Kidney epithelial cell (primary cell): ENCODE measurements around the gene ESYT3. TPM values are rescaled to one million over a fixed set of nuclear protein-coding genes. Genes with fewer than 3 reads are reported as not detected.
A peak's percentile ranks its signal among the peaks of the same experiment; 100 is the strongest.

Source experiments
- DNase-seq: peaks from one replicate; pipeline ENCODE4 v3.0.0-alpha.2; 2010; ENCODE audit warnings: low read depth
- H3K27me3 ChIP-seq: 2 replicates; pipeline ENCODE4 v1.6.0; 2011; ENCODE audit warnings: low read length; ENCODE audit not compliant: control insufficient read depth, insufficient read depth
- H3K36me3 ChIP-seq: 2 replicates; pipeline ENCODE4 v1.5.1; 2011; ENCODE audit warnings: low read length; ENCODE audit not compliant: control insufficient read depth, insufficient read depth
- H3K4me3 ChIP-seq: 2 replicates; pipeline ENCODE4 v1.5.1; 2011; ENCODE audit warnings: low read depth, mild to moderate bottlenecking, control low read depth, low read length
- total RNA-seq: library from RNA; depleted of rRNA; stranded (reverse); fragments of >200 nt; gene quantifications from 2 replicates; pipeline ENCODE4 v1.2.3, GENCODE V29; 2015
- TF ChIP-seq, protein P1 (sequence below): IDR thresholded peaks from 2 replicates; pipeline ENCODE4 v1.5.1; 2011; ENCODE audit warnings: mild to moderate bottlenecking, moderate library complexity, low read length, control low read depth, inconsistent platforms; ENCODE audit not compliant: insufficient read depth, poor library complexity, severe bottlenecking

The ESYT3 gene
- total RNA-seq, 1 donor from 2014 or later, result 1.9 TPM

DNA sequence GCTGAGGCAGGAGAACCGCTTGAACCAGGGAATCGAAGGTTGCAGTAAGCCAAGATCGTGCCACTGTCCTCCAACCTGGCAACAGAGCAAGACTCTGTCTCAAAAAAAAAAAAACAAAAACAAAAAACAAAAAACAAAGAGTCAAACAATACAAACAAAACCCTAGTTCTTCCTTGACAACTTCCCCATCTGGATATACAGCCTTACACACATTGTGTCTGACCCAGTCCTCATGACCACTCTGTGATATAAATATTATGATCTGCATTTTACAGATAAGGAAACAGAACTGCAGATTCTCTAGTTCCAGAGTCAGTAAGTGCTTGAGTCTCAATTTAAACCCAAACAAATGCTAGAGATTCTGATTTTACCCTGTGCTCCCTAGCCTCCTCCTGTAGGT, 4.8 kb upstream of the ESYT3 start:
- Histone ChIP-seq H3K4me3 (no peak overlapping the region), H3K36me3 (no peaks in the 10 kb centered on the region), H3K27me3 (peaks cover 17% of the 10 kb centered on the region)
- TF ChIP-seq, protein P1, sequence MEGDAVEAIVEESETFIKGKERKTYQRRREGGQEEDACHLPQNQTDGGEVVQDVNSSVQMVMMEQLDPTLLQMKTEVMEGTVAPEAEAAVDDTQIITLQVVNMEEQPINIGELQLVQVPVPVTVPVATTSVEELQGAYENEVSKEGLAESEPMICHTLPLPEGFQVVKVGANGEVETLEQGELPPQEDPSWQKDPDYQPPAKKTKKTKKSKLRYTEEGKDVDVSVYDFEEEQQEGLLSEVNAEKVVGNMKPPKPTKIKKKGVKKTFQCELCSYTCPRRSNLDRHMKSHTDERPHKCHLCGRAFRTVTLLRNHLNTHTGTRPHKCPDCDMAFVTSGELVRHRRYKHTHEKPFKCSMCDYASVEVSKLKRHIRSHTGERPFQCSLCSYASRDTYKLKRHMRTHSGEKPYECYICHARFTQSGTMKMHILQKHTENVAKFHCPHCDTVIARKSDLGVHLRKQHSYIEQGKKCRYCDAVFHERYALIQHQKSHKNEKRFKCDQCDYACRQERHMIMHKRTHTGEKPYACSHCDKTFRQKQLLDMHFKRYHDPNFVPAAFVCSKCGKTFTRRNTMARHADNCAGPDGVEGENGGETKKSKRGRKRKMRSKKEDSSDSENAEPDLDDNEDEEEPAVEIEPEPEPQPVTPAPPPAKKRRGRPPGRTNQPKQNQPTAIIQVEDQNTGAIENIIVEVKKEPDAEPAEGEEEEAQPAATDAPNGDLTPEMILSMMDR, result no peak
- no peak for DNase-seq

- no peak for DNase-seq
- TF ChIP-seq, protein P1, result no peak
- no peak overlapping the region for H3K4me3 ChIP-seq
- H3K27me3 ChIP-seq, result peaks cover 33% of the 10 kb centered on the region
- H3K36me3 ChIP-seq, result no peaks in the 10 kb centered on the region
These were observed 1.7 kb upstream of the ESYT3 start for GRCh38 chr3:138432576-138433240.

DNA sequence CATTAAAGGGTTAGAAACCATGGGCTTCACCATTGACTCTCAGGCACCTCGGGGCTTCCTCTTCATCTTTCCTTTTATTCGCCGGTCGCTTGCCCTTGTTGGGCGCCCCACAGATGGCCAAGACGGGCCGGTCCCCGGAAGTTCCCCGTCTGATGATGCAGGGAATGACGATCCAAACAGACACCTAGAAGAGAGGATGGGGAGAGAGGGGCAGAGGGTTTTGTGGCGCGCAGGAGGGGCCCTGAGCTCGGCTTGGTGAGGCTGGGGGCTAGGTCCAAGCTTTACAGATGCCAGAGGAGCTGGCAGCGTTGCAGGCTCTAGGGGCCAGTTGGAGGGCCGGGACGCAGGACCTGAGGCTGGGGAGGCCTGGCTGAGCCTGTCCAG, 532 bp upstream of the ESYT3 start:
- Histone ChIP-seq H3K4me3 (no peak overlapping the region), H3K36me3 (no peaks in the 10 kb centered on the region), H3K27me3 (peaks cover 33% of the 10 kb centered on the region)
- TF ChIP-seq, protein P1, result no peak
- DNase-seq, result no peak

DNA sequence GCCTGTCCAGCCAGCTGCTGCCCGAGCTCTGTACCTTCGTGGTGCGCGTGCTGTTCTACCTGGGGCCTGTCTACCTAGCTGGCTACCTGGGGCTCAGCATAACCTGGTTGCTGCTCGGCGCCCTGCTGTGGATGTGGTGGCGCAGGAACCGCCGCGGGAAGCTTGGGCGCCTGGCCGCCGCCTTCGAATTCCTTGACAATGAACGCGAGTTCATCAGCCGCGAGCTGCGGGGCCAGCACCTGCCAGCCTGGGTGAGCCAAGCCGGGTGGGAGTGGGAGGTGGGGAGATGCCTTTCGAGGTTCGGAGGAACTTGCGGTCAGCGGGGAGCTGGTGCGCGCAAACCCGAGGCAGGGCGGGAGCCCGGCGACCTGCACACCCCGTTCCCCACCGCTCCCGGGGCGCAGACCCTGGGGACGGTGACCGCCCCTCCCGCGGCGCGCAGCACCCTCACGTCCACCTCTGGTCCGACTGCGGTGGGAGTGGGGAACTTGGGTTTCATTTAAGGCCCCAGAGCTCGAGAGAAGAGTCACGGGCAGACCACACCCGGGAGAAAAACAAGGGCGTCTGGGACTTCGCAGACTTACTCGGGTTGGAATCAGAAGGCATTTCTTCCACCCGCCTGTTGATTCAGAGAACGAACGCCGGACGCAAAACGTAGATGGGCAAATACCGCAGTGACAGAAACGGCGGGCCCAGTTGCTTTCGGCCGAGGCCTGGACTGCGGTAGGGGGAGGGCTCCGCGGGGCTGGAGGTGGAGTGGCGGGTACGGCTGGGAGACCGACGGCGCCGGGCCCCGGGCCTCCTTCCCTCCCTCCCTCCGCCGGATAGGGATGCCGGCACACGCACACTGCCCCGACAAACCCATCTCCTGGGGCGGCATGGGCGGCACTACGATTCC, 708 bp downstream of the ESYT3 start:
- TF ChIP-seq, protein P1, result no peak
- H3K27me3 ChIP-seq, result peaks cover 33% of the 10 kb centered on the region
- peak overlapping the region; percentile 27 for H3K4me3 ChIP-seq
- DNase-seq, result no peak
- H3K36me3 ChIP-seq, result no peaks in the 10 kb centered on the region

GRCh38 chr3:138435840-138436239, 1.4 kb downstream of the ESYT3 start:
- no peak overlapping the region for H3K4me3 ChIP-seq
- peaks cover 33% of the 10 kb centered on the region for H3K27me3 ChIP-seq
- no peak for DNase-seq

More at GRCh38 chr3:138435840-138436239, 1.4 kb downstream of the ESYT3 start:
- no peaks in the 10 kb centered on the region for H3K36me3 ChIP-seq
- TF ChIP-seq, protein P1, result no peak
